Mesothelial cell of epicardium (in vitro differentiated cells): ENCODE measurements around the gene HERC4. TPM values are rescaled to one million over a fixed set of nuclear protein-coding genes. Genes with fewer than 3 reads are reported as not detected.

Source experiments
- DNase-seq, 2 experiments: peaks; one replicate each; pipeline ENCODE4 v3.0.0; 2021; ENCODE audit warnings: low spot score in 2 of 2; ENCODE audit not compliant: unreplicated experiment in 2 of 2
- H3K27ac Mint-ChIP-seq: 2 replicates; pipeline ENCODE4 v1.8.0; 2021; ENCODE audit warnings: mixed read lengths
- H3K27me3 Mint-ChIP-seq: 2 replicates; pipeline ENCODE4 v1.8.0; 2021; ENCODE audit warnings: low read depth, mixed read lengths
- H3K36me3 Mint-ChIP-seq: 2 replicates; pipeline ENCODE4 v1.8.0; 2021; ENCODE audit warnings: mixed read lengths
- H3K4me1 Mint-ChIP-seq: 2 replicates; pipeline ENCODE4 v1.8.0; 2021; ENCODE audit warnings: mixed read lengths
- H3K4me3 Mint-ChIP-seq: 2 replicates; pipeline ENCODE4 v1.8.0; 2021; ENCODE audit warnings: mild to moderate bottlenecking, moderate library complexity, mixed read lengths
- H3K9me3 Mint-ChIP-seq: 2 replicates; pipeline ENCODE4 v1.8.0; 2021; ENCODE audit warnings: mixed read lengths
- total RNA-seq: library from RNA; stranded (reverse); gene quantifications from 3 replicates; pipeline ENCODE4 v1.2.1, GENCODE V29; 2021
- TF ChIP-seq, protein P1 (sequence below): fragments of 200-600 bp; sonication (generic); IDR thresholded peaks from one replicate; pipeline ENCODE4 v1.5.0; 2021; ENCODE audit warnings: antibody characterized with exemption; ENCODE audit not compliant: unreplicated experiment

The HERC4 gene
- total RNA-seq, 1 donor from 2014 or later, result 56.2 TPM

DNA sequence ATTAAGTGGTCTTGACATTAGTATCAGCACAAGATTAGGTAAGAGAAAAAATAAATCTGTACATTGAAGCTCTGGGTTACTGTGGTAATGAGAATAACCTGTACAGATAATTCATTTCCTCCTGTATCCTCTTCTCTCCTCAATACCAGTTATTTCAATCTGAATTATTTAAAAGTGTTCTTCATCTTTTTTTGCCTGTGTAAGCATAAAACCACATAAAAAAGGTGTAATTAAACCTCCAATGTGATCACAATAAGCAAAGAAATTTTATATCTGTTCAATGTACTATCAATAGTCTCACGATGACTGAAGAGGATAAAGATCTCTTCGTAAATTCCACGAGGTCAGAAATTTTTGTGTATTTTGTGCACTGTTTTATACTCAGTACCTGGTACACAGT lies 33.0 kb upstream of the HERC4 start:
- peaks cover 7% of the 10 kb centered on the region for H3K4me1 Mint-ChIP-seq
- no peak for DNase-seq
- no peaks in the 10 kb centered on the region for H3K36me3 Mint-ChIP-seq
- H3K27ac Mint-ChIP-seq, result no peak overlapping the region
- TF ChIP-seq, protein P1, sequence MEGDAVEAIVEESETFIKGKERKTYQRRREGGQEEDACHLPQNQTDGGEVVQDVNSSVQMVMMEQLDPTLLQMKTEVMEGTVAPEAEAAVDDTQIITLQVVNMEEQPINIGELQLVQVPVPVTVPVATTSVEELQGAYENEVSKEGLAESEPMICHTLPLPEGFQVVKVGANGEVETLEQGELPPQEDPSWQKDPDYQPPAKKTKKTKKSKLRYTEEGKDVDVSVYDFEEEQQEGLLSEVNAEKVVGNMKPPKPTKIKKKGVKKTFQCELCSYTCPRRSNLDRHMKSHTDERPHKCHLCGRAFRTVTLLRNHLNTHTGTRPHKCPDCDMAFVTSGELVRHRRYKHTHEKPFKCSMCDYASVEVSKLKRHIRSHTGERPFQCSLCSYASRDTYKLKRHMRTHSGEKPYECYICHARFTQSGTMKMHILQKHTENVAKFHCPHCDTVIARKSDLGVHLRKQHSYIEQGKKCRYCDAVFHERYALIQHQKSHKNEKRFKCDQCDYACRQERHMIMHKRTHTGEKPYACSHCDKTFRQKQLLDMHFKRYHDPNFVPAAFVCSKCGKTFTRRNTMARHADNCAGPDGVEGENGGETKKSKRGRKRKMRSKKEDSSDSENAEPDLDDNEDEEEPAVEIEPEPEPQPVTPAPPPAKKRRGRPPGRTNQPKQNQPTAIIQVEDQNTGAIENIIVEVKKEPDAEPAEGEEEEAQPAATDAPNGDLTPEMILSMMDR, result no peak
- no peak overlapping the region for H3K4me3 Mint-ChIP-seq
- H3K27me3 Mint-ChIP-seq, result no peaks in the 10 kb centered on the region
- no peaks in the 10 kb centered on the region for H3K9me3 Mint-ChIP-seq

DNA sequence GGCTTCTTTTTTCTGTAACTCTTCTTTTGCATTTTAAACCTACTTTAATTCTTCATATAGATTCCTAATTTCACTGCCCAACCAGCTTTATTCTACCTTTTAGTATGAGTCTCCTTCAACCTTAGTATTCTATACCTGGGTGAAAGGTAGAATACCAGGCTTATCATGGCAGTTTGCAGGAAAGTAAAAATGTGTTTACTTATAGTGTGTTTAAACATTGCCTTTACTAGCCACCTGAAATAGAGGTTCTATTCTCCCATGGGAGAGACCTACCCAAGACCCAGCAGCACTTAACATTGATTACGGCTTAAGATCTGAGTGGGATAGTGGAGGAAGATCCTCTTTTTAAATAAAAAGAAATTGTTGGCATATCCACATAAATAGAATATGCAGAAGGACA lies 32.6 kb upstream of the HERC4 start:
- peaks cover 7% of the 10 kb centered on the region for H3K4me1 Mint-ChIP-seq
- DNase-seq, result no peak
- no peaks in the 10 kb centered on the region for H3K36me3 Mint-ChIP-seq
- no peaks in the 10 kb centered on the region for H3K27me3 Mint-ChIP-seq
- H3K27ac Mint-ChIP-seq, result no peak overlapping the region
- TF ChIP-seq, protein P1, result no peak
- H3K9me3 Mint-ChIP-seq, result no peaks in the 10 kb centered on the region
- no peak overlapping the region for H3K4me3 Mint-ChIP-seq

DNA sequence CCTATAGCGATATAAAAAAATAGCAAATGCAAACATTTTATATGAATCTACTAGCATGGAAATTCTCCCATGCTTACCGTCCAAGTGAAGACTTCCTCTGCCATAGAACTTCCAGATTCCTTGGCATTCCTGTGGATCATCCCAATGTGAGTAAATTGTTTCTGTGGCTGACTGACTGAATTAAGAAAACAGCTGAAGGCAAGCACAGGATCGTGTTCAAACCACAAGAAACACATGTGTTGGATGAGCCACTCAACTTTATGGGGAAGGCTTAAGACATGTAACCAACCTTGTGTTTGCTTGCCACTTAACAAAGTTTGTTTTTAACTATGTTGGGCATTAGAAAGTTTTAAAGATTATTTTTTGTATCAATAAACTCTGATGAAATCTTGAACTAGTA lies 31.6 kb upstream of the HERC4 start:
- no peaks in the 10 kb centered on the region for H3K36me3 Mint-ChIP-seq
- no peak overlapping the region for H3K27ac Mint-ChIP-seq
- H3K9me3 Mint-ChIP-seq, result no peaks in the 10 kb centered on the region
- H3K4me1 Mint-ChIP-seq, result peaks cover 7% of the 10 kb centered on the region
- H3K4me3 Mint-ChIP-seq, result no peak overlapping the region
- no peak for DNase-seq
- no peaks in the 10 kb centered on the region for H3K27me3 Mint-ChIP-seq
- TF ChIP-seq, protein P1, result no peak

DNA sequence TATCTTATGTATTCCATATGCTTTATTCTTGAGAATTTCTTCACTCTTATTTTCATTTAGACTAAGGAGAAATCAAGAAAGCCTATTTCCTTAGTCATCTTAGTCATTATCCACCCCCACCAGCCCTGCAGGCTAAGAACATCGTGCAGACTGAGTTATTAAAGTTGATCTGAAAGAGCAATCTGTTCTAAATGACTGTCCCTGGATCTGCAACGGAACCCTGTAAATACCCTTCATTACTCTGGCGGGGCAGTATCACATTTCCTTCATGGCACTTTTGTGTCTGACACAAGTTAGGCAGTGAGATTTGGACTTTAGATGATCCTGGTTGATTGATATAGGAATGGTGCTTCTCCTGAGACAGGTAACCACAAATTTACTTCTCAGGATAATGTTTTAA lies 30.7 kb upstream of the HERC4 start:
- Mint-ChIP-seq H3K36me3 (no peaks in the 10 kb centered on the region), H3K9me3 (no peaks in the 10 kb centered on the region), H3K4me1 (peaks cover 7% of the 10 kb centered on the region), H3K27ac (no peak overlapping the region), H3K27me3 (no peaks in the 10 kb centered on the region), H3K4me3 (no peak overlapping the region)
- TF ChIP-seq, protein P1, result no peak
- no peak for DNase-seq

DNA sequence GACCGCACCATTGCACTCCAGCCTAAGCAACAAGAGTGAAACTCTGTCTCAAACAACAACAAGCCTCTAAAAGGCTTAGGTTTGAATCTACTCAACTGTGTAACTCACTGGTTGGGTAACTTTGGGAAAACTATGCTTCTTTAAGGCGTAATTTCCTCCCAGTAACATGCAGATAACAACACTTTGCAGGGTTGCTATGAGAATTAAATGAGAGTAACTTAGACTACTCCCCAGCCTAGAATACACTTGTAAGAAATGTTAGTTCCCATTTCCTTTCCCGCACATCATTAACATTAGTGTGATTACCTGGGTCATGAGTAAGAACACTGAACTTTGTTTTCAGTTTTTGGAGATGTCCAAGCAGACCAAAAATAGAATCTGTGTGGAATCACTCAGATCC lies 28.8 kb upstream of the HERC4 start:
- Mint-ChIP-seq H3K9me3 (no peaks in the 10 kb centered on the region), H3K27me3 (no peaks in the 10 kb centered on the region), H3K36me3 (no peaks in the 10 kb centered on the region), H3K4me3 (no peak overlapping the region), H3K4me1 (peaks cover 5% of the 10 kb centered on the region), H3K27ac (no peak overlapping the region)
- no peak for DNase-seq
- TF ChIP-seq, protein P1, result no peak

DNA sequence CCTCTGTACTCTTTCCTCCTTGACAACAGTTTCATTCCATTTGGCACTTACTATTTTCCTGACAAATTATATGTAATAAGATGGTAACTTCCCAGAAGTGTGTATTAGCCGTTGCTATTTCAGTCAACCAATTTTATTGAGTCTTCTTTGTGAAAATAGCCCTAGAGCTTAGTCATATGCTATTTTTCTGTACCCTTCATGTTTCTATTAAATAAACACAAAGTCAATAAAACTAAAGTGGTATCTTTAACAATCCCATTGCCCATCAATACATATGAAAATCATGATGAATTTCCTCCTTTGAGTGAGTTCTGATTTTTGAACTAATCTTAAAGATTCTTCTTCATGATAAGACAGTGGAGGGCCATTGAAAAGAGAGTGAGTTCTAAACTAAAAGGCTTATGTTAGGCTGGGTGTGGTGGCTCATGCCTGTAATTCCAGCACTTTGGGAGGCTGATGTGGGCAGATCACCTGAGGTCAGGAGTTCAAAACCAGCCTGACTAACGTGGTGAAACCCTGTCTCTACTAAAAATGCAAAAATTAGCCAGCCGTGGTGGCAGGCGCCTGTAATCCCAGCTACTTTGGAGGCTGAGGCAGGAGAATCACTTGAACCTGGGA lies 28.3 kb upstream of the HERC4 start:
- H3K27ac Mint-ChIP-seq, result no peak overlapping the region
- H3K4me3 Mint-ChIP-seq, result no peak overlapping the region
- TF ChIP-seq, protein P1, result no peak
- H3K9me3 Mint-ChIP-seq, result no peaks in the 10 kb centered on the region
- peaks cover 5% of the 10 kb centered on the region for H3K4me1 Mint-ChIP-seq
- DNase-seq, result no peak
- H3K27me3 Mint-ChIP-seq, result no peaks in the 10 kb centered on the region
- no peaks in the 10 kb centered on the region for H3K36me3 Mint-ChIP-seq
